Measurements from ENCODE around the gene PCDH9.

The PCDH9 gene

DNA sequence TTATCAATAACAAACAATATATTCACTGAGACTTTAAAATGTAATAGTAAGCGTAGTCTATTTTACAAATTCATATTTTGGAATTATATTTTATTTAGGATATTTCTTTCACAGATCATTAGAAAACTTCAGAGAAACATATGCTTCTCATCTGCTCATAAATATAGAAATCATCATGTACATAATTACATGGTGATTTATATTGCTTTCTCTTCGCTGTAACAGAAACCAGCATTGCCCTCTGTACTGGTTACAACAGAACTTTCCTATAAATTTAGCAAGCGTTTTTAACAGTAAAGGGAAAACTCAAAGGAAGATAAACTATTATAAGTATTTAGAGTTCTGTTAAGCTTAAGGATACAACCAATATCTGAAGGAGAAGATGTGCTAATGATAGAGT, 672.8 kb downstream of the PCDH9 start:
- no peak for DNase-seq

DNA sequence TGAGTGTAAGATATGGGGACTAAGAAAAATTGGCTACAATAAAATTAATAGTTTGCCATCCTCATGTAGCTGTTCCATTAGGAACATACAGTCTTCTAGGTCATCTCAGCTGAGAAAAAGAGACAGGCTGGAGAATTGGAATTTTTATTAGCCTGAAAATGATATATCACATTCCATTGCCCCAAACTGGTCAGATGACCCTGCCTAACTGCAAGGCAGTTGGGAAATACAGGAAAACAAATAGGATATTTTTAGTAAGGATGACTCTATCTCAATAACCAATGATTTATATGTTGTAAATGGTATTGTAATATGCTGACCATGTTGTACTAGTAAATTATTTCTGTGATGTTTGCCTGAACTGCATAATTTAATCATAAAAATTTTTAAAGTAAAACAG, 673.8 kb downstream of the PCDH9 start:
- DNase-seq: no peak

DNA sequence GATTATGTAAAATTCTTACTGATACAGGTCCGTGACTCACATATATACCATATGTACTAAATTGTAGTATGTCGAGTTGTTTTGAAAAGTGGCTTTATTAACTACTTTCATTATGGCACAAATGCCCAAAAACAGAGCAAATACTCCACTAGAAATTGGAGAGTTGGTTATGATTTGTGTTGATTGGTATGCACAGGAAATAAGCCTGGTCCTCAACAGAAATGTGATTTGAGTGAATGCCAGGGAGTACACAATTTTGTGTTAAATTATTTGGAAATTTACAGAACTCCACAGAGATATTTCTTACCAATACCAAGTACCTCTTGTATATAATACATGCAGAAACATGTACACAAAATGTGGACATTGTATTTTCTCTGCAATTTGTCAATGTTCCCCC, 676.7 kb downstream of the PCDH9 start:
- no peak for DNase-seq

DNA sequence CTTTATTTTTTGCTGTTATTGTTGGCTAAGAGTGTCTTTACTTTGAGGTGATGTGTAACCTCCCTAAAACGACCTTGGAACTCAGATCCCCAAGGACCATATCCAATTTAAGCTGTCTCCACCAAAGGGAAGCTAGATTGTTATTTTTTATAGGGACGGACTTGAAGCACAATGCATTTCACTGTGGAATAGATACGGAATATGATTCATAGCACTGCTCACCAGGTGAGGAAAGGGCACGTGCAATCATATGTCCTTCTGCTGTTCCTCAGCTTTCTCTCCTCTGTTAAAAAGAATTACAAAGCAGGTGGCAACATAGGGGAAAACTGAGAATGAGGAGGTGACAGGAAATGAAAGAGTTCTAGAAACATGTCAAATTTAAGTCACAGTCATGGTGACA, 679.0 kb downstream of the PCDH9 start:
- DNase-seq: no peak

DNA sequence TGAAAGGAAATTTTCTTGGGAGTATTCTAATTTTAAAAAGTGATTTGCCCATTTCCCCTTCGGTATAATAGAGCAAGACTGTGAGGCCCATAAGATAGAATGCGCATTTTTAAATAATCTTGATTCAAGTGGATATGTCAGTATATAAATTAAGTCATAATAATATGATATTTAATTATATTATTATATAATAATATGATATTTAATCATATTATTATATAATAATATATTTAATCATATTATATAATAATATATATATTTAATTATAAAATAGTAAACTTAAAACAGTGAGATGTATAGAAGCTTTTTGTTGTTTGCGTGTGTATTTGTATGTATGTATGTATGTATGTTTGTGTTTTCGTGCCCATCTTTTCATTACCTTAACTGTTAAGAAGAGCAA, 682.5 kb downstream of the PCDH9 start:
- no peak for DNase-seq

DNA sequence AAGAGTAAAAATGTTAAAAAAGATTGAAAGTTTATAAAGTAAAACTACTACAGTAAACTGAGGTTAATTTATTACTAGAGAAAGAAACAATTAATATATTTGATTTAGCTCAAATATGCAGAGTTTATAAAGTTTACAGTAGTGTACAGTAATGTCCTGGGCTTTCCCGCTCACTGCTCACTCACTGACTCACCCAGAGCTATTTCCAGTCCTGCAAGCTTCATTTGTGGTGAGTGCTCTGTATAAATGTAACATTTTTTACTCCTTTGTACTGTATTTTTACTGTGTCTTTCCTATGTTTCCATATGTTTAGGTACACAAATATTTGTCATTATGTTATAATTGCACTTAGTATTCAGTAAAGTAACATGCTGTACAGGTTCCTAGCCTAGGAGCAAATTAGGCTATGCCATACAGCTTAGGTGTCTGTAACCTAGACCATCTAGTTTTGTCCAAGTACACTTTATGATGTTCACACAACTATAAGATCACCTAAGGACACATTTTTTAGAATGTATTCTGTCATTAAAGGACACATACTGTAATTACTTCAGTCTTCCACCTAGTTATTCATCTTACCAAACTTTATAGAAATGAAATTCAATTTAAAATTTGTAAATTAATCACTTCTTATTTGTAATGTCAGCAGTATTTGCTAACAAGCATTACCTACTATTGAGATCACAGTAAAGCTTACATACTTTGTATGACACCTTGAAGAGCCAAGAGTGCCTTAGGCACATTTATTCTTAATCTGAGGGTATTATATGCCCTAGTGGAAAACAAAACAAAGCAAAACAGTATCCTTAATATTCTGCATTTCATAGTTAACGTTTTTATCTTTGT, 683.4 kb downstream of the PCDH9 start:
- no peak for DNase-seq

DNA sequence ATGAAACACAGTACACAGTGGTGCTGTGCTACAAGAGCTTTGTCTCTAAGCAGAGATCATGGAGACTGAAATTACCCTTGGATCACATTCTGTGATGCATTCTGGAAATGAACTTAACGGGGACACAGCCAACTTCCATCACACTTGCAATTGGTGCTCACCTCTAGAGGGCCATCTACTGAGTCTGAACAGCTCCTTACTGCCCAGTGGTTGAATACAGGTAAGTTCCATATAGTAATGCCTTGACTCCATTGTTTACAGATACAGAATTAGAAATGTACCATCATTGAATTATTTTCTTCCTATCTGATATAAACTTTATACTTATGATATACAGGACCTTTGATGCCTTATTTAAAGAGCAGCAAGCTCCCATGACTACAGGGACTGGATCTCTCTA, 686.4 kb downstream of the PCDH9 start:
- no peak for DNase-seq

DNA sequence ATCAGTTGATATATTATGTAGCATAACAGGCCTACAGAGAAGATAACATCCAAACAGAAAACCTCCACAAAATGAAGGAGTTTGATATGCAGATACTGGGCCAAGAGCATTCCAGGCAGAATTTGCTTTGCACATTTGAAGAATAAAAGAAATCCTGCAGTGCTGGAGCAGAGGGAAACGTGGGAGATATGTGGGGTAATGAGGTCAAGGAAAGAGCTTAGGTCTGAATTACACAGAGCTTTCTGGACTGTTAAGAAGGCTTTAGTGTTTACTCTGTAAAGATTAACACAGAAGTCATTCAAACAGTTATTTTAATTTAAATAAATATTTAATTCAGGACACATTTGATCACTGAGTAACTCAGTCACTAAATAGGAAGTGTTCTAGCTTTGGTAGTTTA, 692.7 kb downstream of the PCDH9 start:
- no peak for DNase-seq

DNA sequence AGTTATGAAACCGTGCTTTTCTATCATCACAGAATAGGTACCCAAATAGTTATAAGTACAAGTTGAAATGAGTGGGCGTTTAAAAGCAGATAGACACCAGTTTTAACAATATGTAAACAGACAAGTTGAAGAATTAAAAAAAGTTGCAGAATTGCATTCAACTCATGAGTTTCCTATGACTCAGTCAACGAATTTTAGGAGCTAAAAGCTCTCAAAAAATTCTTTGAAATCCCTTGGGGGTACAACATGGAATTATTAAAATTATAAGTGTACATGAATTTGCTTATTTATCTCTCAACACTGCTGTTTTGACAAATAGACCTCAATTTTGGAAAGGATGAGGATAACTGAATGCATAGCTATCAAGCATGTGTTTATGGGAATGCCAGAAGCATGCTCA, 693.4 kb downstream of the PCDH9 start:
- DNase-seq: no peak

DNA sequence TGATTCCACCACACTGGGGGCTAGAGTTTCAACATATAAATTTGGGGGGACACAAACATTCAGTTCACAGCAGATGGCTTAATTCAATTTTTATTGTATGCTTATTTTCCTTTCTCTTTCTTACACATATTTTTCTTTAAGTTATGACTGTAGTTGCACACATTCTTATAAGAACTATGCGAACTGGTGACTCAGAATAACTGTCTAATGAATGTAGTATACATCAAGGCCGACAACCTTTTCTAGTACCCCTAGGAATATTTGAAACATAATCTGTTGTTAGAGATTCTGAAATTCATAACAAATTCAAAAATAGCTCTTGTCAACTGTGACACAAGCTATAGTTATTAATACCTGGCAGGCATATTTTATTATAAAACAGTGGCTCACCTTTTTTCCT, 695.6 kb downstream of the PCDH9 start:
- no peak for DNase-seq

DNA sequence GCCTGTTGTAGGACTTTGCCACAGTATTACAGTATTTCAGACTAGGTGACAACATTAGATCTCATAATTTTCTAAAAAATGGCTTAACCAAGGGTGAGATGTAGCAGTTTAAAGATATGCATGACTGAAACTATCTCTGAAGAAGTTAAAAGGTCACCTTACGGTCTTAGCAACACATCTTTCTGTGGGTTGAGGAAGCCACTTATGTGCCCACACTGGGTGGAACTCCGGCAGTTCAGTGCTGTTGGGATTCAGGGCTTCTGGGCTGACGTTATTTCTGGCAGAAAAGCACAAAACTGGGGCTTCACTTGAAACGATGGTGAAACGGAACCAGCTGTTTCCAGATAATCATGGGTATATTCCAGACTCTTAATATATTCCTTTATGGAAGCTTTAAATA, 697.3 kb downstream of the PCDH9 start:
- no peak for DNase-seq

DNA sequence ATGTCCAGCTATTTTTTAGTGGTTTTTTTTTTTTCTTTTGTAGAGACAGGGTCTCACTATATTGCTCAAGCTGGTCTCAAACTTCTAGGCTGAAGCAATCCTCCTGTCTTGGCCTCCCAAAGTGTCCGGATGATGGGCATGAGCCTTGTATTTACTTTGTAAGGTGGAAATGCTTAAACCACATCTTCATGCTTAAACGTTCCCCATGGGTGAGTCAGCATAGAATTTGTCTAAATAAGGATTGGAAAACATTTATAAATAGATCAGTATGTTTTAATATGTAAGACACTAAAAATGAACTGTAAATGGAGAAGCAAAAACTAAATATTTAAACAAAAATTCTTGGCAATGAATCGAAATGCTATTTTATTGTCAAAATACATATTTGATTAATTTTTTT, 698.0 kb downstream of the PCDH9 start:
- no peak for DNase-seq

DNA sequence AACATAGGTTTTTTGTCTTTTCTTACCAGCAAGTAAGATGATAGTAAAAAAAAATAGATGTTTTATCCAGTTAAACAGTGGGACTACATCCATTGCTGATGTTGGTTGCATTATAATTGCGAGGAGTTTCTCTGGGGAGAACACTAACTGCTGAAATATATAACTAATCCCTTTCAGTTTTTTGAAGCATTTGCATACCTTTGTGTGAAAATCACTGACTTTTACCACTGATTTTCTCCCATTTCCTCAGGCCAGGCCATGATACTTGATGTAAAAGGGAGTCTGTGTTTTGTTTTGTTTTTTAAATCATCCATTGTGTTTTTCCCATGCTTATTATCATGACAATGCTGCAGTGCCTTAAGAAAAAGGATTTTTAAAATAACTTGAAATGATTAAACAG, 699.5 kb downstream of the PCDH9 start:
- DNase-seq: no peak

DNA sequence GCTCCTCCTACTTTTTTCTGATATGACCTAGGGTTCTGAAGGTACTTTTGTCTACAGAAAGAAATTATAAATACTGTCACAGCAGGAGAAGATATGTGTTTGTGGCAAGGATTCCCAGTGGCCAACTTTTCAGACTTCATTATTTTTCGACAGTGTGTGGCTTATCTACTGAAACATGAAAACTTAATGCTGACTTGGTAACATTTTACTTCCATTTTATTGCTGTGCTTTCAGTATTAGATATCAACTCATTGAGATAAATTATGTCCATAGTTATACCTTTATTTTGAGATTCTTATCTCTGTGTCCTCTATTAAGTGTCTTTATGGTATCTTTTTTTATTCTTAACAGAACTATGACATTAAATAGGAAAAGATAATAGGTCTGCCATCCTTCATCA, 700.0 kb downstream of the PCDH9 start:
- DNase-seq: no peak

DNA sequence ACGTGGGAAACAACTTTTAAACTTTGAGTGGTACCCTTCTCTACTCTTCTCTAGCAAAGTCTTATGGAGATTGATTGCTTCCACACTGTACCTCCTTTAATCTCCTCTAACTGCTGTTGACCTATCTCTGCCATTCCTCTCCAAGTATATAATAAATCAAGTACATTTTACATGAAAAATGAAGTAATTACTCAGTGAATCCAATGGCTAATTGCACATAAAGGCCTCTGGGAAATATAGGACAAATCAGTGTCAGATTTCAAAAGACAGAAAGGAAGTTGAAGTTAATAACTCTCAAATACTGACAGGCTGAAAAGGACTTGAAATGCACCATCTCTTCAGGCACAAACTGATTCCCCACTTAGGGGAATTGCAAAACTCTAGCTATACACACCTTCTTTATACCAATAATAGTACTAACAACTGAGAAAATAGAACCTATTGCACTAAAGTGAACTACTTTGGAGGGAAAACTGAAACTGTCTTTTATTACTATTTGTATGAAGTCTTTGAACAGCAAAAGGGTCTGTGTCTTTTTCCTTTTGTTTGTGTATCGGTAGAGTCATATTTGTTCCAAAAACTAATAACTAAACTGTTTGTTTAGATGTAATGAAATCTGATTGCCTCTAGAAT, 701.1 kb downstream of the PCDH9 start:
- DNase-seq: no peak

DNA sequence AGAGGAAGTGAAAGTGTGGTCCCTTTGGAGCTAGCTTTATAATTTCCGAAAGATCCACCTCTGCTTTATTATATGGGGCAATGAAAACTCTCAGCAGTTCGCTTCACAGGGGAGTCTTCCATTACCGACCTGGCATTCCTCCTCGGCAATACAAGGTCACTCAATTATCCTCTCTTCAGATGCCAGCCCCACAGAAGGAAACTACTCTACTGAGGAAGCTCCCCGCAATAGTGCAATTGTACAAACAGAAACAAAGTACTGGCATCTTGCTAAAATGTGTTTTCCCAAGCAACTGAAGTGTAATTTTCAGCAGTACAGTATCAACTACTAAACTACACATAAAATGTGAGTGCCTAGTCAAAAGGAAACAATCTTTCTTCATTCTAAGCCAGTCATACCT, 702.0 kb downstream of the PCDH9 start:
- no peak for DNase-seq

DNA sequence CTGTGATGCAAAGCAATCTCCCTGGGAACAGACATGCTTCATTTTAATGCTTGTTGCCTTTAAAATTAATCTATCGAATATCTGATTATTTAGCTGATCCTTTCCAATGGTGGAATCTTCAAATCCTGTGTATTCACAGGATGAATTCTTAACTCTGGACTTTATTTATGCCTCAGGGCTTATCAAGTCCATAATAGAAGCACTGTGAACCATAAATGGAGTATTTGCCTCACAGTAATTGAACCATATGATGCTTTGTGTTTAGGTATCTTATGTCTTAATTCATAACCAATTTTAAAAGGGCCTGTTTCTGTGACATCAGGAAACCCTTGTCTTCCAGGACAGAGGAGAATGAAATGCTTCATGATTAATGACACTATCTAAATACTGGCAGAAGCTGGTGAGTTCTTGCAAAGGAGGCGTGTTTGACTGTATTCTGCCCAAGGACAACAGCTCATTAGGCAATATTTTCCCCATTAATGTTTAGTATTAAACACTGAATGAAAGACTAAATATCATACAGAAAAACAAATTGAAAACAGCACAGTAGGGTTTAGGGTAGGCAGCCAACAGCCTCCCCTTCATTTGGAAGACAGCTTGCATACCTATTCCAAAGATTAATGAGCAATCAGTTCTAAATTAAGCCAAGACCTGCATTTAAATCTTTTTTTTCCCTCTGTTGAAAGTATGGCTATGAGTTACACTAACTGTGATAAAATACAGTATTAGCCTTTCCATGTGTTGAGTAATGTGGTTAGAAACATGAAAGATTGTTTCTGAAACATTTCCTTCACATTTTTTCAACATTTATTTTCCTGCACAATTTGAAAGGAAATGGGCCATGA, 709.4 kb downstream of the PCDH9 start:
- no peak for DNase-seq

DNA sequence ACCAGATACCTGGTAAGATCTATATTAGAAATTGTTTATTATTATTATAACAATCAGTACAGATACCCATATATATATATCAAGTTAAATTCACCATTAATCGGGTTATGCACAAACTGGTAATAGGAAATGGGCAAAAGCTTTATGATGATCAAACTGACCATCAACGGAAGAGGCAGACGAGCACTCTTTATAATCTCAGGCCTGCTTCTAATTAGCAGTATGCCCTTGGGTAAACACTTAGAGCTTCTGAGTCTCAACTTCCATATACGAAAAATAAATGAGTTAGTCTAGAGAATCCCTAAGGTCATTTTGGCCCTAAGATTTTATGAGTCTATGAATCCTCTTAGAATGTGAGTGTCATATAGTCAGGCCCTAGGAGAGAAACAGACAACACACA, 710.9 kb downstream of the PCDH9 start:
- DNase-seq: no peak

DNA sequence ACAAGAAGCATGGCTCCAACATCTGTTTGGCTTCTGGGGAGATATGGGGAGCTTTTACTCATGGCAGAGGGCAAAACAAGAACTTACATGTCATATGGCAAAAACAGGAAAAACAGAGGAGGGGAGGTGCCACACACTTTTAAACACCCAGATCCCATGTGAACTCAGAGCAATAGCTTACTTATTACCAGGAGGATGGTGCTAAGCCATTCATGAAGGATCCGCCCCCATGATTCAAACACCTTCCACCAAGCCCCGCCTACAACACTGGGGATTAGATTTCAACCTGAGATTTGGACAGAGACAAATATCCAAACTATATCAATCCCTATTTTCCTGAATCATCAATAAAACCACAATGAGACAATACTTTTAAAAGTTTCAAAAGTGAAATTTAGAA, 712.1 kb downstream of the PCDH9 start:
- DNase-seq: no peak

DNA sequence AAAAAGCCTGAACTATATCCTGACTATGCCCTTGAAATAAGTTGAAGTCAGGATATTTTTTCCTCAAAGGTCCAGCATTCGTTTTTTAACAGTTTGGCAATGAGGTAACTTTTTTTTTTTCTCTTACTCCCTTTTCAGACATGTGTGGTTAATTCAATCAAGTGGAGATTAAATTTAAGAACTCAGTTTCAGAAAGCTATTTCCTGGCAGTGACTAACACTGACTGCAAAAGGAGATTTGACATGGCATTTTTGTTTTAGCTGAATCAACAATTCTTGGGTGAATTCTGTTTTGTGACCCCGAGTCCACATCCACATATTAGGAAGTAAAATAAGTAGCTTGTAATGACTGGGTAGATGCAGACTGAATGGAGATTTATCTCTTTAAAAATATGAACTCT, 716.4 kb downstream of the PCDH9 start:
- no peak for DNase-seq

DNA sequence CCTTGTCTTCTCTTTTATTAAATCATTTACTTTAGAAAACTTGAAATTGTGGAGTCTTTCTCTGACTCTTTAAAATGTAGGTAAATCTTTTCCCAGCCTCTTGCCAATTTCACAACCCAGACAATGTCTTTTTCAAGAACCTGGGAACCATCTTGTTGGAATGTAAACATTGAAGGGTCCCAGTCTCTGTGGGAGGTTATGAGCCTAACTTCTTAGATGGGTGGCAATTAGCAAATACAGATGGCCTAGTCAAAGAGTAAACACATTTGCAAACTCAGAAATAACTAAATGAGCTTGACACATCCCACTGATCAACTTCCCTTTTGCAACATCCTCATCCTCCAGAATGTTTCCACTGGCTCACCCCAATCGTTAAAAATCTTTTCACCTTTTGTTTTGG, 721.0 kb downstream of the PCDH9 start:
- no peak for DNase-seq

DNA sequence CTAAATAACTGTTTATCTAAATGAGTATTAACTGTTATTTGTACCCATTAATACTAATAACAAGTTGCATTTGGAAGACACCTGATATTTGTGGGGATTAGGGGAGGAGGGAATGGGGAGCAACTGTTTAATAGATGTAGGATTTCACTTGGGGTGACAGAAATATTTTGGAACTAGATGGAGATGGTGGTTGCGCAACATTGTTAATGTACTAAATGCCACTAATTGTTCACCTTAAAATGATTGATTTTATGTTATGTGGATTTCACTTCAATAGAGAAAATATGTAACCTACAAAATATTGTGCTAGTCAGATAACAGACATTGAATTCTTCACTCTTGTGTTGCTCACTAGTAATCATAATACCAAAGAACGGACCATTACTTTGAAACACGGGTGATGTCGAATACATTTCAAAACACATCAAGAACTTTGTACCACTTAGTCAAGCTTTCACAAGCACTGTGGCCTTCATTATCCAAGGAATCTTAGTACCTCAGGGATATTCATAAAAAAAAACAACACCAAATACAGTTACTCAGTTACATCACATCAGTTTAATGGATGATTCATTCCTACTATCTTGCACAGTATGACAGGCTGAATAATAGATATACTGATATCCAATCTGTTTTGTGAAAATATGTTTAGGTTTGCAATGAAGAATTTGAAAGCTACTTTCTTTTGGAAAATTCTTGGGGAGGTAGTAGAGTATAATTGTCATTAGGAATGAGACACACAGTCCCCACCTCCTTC, 721.8 kb downstream of the PCDH9 start:
- DNase-seq: no peak

DNA sequence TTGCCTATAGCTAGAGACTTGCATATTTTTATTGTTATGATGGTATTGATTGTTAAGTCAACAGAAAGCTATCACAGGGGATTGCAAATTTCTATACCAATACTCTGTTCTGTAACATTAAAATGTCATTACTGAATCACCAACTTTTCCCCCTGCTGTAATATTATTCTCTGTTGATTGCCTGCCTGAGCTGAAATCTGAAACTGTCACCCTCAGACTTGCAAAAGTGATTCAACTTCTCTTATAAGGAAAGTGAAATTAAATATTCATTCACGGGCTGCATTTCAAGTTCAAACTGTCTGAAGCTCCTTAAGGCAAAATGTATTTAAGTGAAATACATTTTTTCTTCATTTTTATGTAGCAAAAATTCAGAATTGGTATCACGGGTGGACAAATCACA, 723.2 kb downstream of the PCDH9 start:
- DNase-seq: no peak
